Lower leg skin (tissue), 4 donors: ENCODE results near the gene LRIG1. TPM values are rescaled to one million over a fixed set of nuclear protein-coding genes. Genes with fewer than 3 reads are reported as not detected.

Source experiments
- DNase-seq, 2 donors: peaks; one replicate each; pipeline ENCODE4 v3.0.0-alpha.2; 2019; ENCODE audit warnings: low spot score in 2 of 2
- H3K4me3 ChIP-seq: fragments of 200-600 bp; sonication (generic); 2 replicates; pipeline ENCODE4 v1.5.1; 2017; ENCODE audit warnings: mild to moderate bottlenecking, low read depth; ENCODE audit not compliant: poor library complexity, severe bottlenecking
- CTCF ChIP-seq, 3 donors: fragments of 450-650 bp; IDR thresholded peaks; one replicate each; pipeline ENCODE4 v1.5.1; 2016; ENCODE audit warnings: antibody characterized with exemption in 3 of 3, mild to moderate bottlenecking in 3 of 3, moderate library complexity in 2 of 3
- POLR2A ChIP-seq, 2 donors: fragments of 450-650 bp; IDR thresholded peaks; one replicate each; pipeline ENCODE4 v1.6.1; 2016 to 2017; ENCODE audit warnings: antibody characterized with exemption in 2 of 2, mild to moderate bottlenecking in 1 of 2, moderate library complexity in 1 of 2
- WGBS, 2 donors: methylation state at CpG; one replicate each; pipeline ENCODE4 v1.1.5; 2018; 5-methylcytosine and 5-hydroxymethylcytosine counted together
- intact Hi-C: fragments of 100-400 bp; cut with DNase I; formaldehyde crosslinking; loops from one replicate; pipeline ENCODE4 v1.15.0; 2023; ENCODE audit warnings: low total_unique reads
- total RNA-seq, 4 donors: library from RNA; depleted of rRNA; stranded (reverse); fragments of >200 nt; gene quantifications; one replicate each; pipeline ENCODE4 v1.1.0, GENCODE V29; 2016

The LRIG1 gene
- total RNA-seq, 4 donors from 2014 or later: 53.3 to 91.5 (median 69.8) TPM

GRCh38 chr3:66482018-66482404 lies 18.8 kb downstream of the LRIG1 start:
- intact Hi-C loops: no loop called here

GRCh38 chr3:66481071-66482017 lies 19.5 kb downstream of the LRIG1 start:
- intact Hi-C loops: no loop called here
- 51 to 55% methylated on average over 13 of the region's 13 CpGs for WGBS, 2 donors
- DNase-seq: no peak
- no peak overlapping the region for H3K4me3 ChIP-seq
- peak in 1 of 3 donors; percentile 30 for TF ChIP-seq CTCF (IDR thresholded peaks at IDR 0.05)
- TF ChIP-seq POLR2A (IDR thresholded peaks at IDR 0.05): no peak

More at GRCh38 chr3:66482018-66482404, 18.8 kb downstream of the LRIG1 start:
- 81 to 87% methylated on average over 6 of the region's 6 CpGs for WGBS, 2 donors
- TF ChIP-seq POLR2A (IDR thresholded peaks at IDR 0.05) (no peak), CTCF (IDR thresholded peaks at IDR 0.05) (no peak)
- no peak overlapping the region for H3K4me3 ChIP-seq
- no peak for DNase-seq

- intact Hi-C loops: no loop called here
- no peak overlapping the region for H3K4me3 ChIP-seq
- DNase-seq: no peak
- WGBS, 2 donors: 31 to 37% methylated on average over 2 of the region's 2 CpGs
- TF ChIP-seq POLR2A (IDR thresholded peaks at IDR 0.05) (no peak), CTCF (IDR thresholded peaks at IDR 0.05) (no peak)
Observed at GRCh38 chr3:66480666-66481065, 20.2 kb downstream of the LRIG1 start.

GRCh38 chr3:66479532-66479947 lies 21.3 kb downstream of the LRIG1 start:
- TF ChIP-seq POLR2A (IDR thresholded peaks at IDR 0.05) (no peak), CTCF (IDR thresholded peaks at IDR 0.05) (no peak)
- intact Hi-C loops: no loop called here
- DNase-seq: no peak
- H3K4me3 ChIP-seq: no peak overlapping the region
- 83 to 92% methylated on average over 2 of the region's 2 CpGs for WGBS, 2 donors

GRCh38 chr3:66478960-66479359 lies 21.9 kb downstream of the LRIG1 start:
- 87 to 88% methylated on average over 9 of the region's 9 CpGs for WGBS, 2 donors
- intact Hi-C loops: no loop called here
- DNase-seq: no peak
- TF ChIP-seq CTCF (IDR thresholded peaks at IDR 0.05): no peak
- TF ChIP-seq POLR2A (IDR thresholded peaks at IDR 0.05): no peak
- H3K4me3 ChIP-seq: no peak overlapping the region
